Right lobe of liver (tissue), 6 donors: ENCODE results near the gene CACNA1C. TPM values are rescaled to one million over a fixed set of nuclear protein-coding genes. Genes with fewer than 3 reads are reported as not detected.

Experiments
- ATAC-seq, 4 donors: fragments of 200-7000 bp; cut with Tn5 transposase; one replicate each; pipeline ENCODE4 v1.9.1; 2020; ENCODE audit warnings: mild to moderate bottlenecking in 4 of 4, moderate library complexity in 4 of 4
- DNase-seq, 3 donors: peaks; one replicate each; pipeline ENCODE4 v3.0.0-alpha.2; 2020
- H3K27ac ChIP-seq, 3 donors: fragments of 200-600 bp; one replicate each; pipeline ENCODE4 v1.8.0; 2022
- H3K27me3 ChIP-seq, 2 donors: fragments of 200-600 bp; one replicate each; pipeline ENCODE4 v1.8.0; 2022
- H3K36me3 ChIP-seq, 4 donors: fragments of 200-600 bp; sonication (generic) in 1 of 4; one replicate each; pipeline versions ENCODE4 v1.5.1 to v1.8.0; 2017 to 2022; ENCODE audit warnings: control low read depth in 1 of 4
- H3K4me1 ChIP-seq, 4 donors: fragments of 200-600 bp; sonication (generic) in 1 of 4; one replicate each; pipeline versions ENCODE4 v1.5.1 to v1.8.0; 2017 to 2022; ENCODE audit warnings: control low read depth in 1 of 4
- H3K4me3 ChIP-seq, 3 donors: fragments of 200-600 bp; one replicate each; pipeline ENCODE4 v1.8.0; 2022
- H3K9me3 ChIP-seq, 4 donors: fragments of 200-600 bp; sonication (generic) in 1 of 4; one replicate each; pipeline versions ENCODE4 v1.5.1 to v1.8.0; 2017 to 2022; ENCODE audit warnings: control low read depth in 1 of 4
- POLR2A ChIP-seq: fragments of 450-650 bp; IDR thresholded peaks from one replicate; pipeline ENCODE4 v1.6.1; 2017; ENCODE audit warnings: antibody characterized with exemption, mild to moderate bottlenecking
- WGBS: methylation state at CpG from one replicate; pipeline ENCODE4 v1.1.6; 2018; ENCODE audit warnings: low coverage, low lambda C conversion rate; ENCODE audit not compliant: insufficient coverage; ENCODE audit errors: missing lambda C conversion rate; 5-methylcytosine and 5-hydroxymethylcytosine counted together
- intact Hi-C, 2 donors: fragments of 100-400 bp; cut with DNase I; formaldehyde crosslinking; loops; one replicate each; pipeline versions ENCODE4 v1.11.2 to v1.14.1; 2022
- total RNA-seq, 6 experiments: library from RNA; depleted of rRNA in 2 of 6; stranded (reverse); fragments of >200 nt in 2 of 6; fragmentation: NEBNext Ultra II Directional in 3 of 6; extraction: Animal tissue kit (Norgen Biotek cat#: 25700) in 3 of 6; gene quantifications; one replicate each; pipeline versions ENCODE4 v1.1.0 to v1.2.4, GENCODE V29; 2016 to 2023
- TF ChIP-seq, protein P1 (sequence below), 4 donors: fragments of 200-600 bp in 3 of 4; fragments of 450-650 bp in 1 of 4; IDR thresholded peaks; one replicate each; pipeline versions ENCODE4 v1.5.1 to v1.8.0; 2016 to 2022; ENCODE audit warnings: antibody characterized with exemption in 4 of 4, mild to moderate bottlenecking in 2 of 4
- donor health status: DM: no; HTN: yes; CAD: no.
- donor health status: DM: no; HTN: no; CAD: no.
- donor health status: DM: no; HTN: no; CAD: no.
- donor health status: DM: no; HTN: yes; CAD: no.
- donor health status: DM: no; HTN: yes; CAD: no.

CACNA1C gene
- total RNA-seq, 6 experiments from 2014 or later = 0.18 to 1.0 (median 0.57) TPM

DNA sequence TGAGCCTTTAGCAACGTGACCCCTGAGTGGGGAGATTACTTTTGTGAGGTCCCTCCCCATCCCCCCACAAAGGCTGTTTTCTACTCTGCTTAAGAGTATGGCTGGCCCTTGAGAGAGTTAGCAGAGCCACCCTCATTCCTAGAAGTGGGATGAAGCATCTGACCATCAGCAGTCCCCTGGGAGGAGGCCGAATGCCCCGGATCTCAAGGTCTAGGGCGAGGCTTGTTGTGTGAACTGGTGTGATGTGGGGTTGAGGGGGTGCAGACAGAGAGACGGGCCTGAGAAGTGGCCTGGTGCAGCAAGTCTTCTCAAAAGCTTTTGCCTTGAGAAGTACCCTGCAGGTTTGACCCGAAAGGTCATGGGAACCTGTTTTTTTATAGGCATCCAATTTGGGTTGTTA lies 589.0 kb downstream of the CACNA1C start:
- H3K4me3 ChIP-seq = no peak overlapping the region
- no peak for ATAC-seq
- H3K27ac ChIP-seq = no peak overlapping the region
- no peaks in the 10 kb centered on the region for H3K9me3 ChIP-seq
- intact Hi-C loops = no loop called here
- DNase-seq = no peak
- H3K4me1 ChIP-seq = no peaks in the 10 kb centered on the region
- H3K27me3 ChIP-seq = no peaks in the 10 kb centered on the region
- TF ChIP-seq, protein P1, sequence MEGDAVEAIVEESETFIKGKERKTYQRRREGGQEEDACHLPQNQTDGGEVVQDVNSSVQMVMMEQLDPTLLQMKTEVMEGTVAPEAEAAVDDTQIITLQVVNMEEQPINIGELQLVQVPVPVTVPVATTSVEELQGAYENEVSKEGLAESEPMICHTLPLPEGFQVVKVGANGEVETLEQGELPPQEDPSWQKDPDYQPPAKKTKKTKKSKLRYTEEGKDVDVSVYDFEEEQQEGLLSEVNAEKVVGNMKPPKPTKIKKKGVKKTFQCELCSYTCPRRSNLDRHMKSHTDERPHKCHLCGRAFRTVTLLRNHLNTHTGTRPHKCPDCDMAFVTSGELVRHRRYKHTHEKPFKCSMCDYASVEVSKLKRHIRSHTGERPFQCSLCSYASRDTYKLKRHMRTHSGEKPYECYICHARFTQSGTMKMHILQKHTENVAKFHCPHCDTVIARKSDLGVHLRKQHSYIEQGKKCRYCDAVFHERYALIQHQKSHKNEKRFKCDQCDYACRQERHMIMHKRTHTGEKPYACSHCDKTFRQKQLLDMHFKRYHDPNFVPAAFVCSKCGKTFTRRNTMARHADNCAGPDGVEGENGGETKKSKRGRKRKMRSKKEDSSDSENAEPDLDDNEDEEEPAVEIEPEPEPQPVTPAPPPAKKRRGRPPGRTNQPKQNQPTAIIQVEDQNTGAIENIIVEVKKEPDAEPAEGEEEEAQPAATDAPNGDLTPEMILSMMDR (IDR thresholded peaks at IDR 0.05) = no peak
- no peaks in the 10 kb centered on the region for H3K36me3 ChIP-seq
- 49% methylated on average over 4 of the region's 6 CpGs for WGBS

DNA sequence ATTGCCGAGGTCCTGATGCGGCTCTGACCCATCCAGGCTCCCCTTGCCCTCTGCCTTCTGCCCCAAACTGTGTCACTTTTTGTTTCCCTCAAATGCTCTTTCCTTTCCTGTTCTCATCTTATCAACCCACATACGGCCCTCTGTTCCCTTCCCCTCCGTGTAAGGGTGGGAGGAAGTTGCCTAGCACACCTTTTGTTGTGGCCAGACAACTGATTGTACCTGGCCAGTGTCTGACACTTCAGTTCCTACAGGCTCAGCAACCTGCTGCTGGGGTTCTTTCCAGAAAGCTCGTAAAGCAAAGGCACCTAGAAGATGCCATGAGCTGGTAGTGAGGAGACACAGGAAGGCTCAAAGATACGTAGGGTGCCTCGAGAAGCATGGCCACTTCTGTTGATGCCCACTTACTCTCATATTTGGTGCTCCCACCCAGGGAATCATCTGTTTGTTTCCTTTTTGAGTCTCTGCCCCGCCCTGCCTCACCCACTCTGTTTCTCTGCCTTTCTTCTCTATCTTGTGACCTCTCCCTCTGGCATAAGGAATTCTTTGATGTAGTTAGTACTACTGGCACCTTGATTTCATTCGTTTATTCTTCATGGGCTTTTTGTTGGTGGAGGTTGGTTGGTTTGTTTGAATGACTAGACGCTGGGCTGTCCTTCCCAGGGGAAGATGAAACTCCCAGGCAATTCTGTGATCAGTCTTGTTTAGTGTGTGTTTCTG lies 589.5 kb downstream of the CACNA1C start:
- TF ChIP-seq POLR2A = no peak
- TF ChIP-seq, protein P1 (IDR thresholded peaks at IDR 0.05) = no peak
- intact Hi-C loops = no loop called here
- 20% methylated on average over 6 of the region's 10 CpGs for WGBS
- DNase-seq (no peak), ATAC-seq (no peak)
- H3K27ac ChIP-seq = no peak overlapping the region
- H3K36me3 ChIP-seq = no peaks in the 10 kb centered on the region
- H3K4me3 ChIP-seq = no peak overlapping the region
- no peaks in the 10 kb centered on the region for H3K9me3 ChIP-seq
- no peaks in the 10 kb centered on the region for H3K4me1 ChIP-seq
- H3K27me3 ChIP-seq = no peaks in the 10 kb centered on the region

DNA sequence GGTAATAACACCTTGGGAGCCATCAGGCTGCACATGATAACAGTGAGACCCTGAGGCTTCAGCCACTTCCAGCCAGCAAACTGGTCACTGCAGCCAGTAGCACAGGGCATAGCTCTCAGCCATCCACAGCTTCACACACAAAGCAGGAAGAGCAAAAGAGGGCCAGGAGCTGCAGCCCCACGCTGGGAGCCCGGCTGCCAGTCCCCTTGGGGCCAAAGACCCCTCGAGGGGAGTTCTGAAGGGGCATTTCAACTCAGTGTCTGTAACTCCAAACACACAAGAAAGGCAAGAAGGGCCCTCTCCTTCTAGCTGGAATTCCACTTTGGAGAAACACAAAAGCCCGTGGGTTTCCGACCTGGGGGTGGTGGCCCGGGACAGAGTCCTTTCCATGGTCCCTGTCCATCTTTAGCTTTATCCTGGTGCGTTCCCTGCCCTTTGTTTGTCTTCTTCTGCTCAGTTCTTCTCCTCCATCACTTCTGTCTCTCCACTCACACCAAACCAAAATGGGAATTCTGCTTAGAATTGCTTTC lies 590.2 kb downstream of the CACNA1C start:
- H3K9me3 ChIP-seq = no peaks in the 10 kb centered on the region
- ATAC-seq (no peak), DNase-seq (no peak)
- H3K27ac ChIP-seq = no peak overlapping the region
- WGBS = 44% methylated on average over 4 of the region's 7 CpGs
- H3K4me3 ChIP-seq = no peak overlapping the region
- H3K27me3 ChIP-seq = no peaks in the 10 kb centered on the region
- intact Hi-C loops = no loop called here
- TF ChIP-seq, protein P1 (IDR thresholded peaks at IDR 0.05) = no peak
- no peak for TF ChIP-seq POLR2A
- no peaks in the 10 kb centered on the region for H3K4me1 ChIP-seq
- no peaks in the 10 kb centered on the region for H3K36me3 ChIP-seq

DNA sequence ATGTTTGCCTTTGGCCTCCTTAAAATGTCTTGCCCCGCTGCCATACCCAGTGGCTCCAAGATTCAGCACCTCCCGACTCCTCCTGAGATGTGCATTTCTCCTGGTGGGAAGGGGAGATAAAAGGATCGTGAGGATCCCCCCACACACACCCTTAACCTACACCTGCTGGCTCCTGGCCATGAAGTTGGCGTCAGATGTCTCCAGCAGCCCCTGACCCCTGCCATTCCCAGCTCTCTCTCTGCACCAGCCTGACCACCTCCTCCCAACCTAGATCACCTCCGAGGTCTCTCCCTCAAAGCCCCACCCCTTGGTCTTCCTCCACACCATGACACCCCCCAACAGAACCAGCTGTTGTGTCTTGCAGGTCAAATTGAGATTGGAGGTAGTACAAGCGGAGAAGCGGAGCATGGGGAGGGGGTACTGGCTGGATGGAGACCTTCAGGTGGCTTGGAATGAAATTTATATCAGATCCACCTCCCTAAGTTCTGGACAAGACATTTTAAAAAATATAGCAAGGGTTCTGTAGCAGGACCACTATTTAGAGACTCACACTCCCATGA lies 590.9 kb downstream of the CACNA1C start:
- intact Hi-C loops = no loop called here
- DNase-seq (no peak), ATAC-seq (no peak)
- Histone ChIP-seq H3K27ac (no peak overlapping the region), H3K27me3 (no peaks in the 10 kb centered on the region), H3K4me3 (no peak overlapping the region), H3K4me1 (no peaks in the 10 kb centered on the region), H3K36me3 (no peaks in the 10 kb centered on the region), H3K9me3 (no peaks in the 10 kb centered on the region)
- TF ChIP-seq, protein P1 (IDR thresholded peaks at IDR 0.05) = no peak
- TF ChIP-seq POLR2A = no peak
- WGBS = 61% methylated on average over 7 of the region's 7 CpGs
